Astrocyte of the cerebellum (primary cell): ENCODE measurements around the gene SLC6A18.

ENCODE experiments used
- DNase-seq: peaks from one replicate; pipeline ENCODE4 v3.0.0-alpha.2; 2011; ENCODE audit warnings: low read depth
- H3K4me3 ChIP-seq: 2 replicates; pipeline ENCODE4 v1.5.1; 2011; ENCODE audit warnings: mild to moderate bottlenecking, low read depth, low read length, moderate library complexity
- in situ Hi-C: cut with HindIII; loops from 2 replicates; pipeline ENCODE4 v1.10.0; 2017; ENCODE audit warnings: low sequenced_read_pairs
- TF ChIP-seq, protein P1 (sequence below): IDR thresholded peaks from 2 replicates; pipeline ENCODE4 v1.5.1; 2012; ENCODE audit warnings: low read length, low read depth, moderate library complexity, mild to moderate bottlenecking; ENCODE audit errors: missing control alignments

SLC6A18 gene

GRCh38 chr5:1235379-1235778 is 10.2 kb downstream of the SLC6A18 start:
- DNase-seq, result no peak
- no peak overlapping the region for H3K4me3 ChIP-seq
- TF ChIP-seq, protein P1, sequence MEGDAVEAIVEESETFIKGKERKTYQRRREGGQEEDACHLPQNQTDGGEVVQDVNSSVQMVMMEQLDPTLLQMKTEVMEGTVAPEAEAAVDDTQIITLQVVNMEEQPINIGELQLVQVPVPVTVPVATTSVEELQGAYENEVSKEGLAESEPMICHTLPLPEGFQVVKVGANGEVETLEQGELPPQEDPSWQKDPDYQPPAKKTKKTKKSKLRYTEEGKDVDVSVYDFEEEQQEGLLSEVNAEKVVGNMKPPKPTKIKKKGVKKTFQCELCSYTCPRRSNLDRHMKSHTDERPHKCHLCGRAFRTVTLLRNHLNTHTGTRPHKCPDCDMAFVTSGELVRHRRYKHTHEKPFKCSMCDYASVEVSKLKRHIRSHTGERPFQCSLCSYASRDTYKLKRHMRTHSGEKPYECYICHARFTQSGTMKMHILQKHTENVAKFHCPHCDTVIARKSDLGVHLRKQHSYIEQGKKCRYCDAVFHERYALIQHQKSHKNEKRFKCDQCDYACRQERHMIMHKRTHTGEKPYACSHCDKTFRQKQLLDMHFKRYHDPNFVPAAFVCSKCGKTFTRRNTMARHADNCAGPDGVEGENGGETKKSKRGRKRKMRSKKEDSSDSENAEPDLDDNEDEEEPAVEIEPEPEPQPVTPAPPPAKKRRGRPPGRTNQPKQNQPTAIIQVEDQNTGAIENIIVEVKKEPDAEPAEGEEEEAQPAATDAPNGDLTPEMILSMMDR, result no peak
- in situ Hi-C loops, result no loop called here

GRCh38 chr5:1235838-1236237 is 10.7 kb downstream of the SLC6A18 start:
- in situ Hi-C loops, result no loop called here
- no peak for DNase-seq
- no peak overlapping the region for H3K4me3 ChIP-seq
- TF ChIP-seq, protein P1, result no peak

- in situ Hi-C loops, result no loop called here
- no peak overlapping the region for H3K4me3 ChIP-seq
- TF ChIP-seq, protein P1, result no peak
- DNase-seq, result no peak
Measured at GRCh38 chr5:1239505-1240251, 14.5 kb downstream of the SLC6A18 start.

DNA sequence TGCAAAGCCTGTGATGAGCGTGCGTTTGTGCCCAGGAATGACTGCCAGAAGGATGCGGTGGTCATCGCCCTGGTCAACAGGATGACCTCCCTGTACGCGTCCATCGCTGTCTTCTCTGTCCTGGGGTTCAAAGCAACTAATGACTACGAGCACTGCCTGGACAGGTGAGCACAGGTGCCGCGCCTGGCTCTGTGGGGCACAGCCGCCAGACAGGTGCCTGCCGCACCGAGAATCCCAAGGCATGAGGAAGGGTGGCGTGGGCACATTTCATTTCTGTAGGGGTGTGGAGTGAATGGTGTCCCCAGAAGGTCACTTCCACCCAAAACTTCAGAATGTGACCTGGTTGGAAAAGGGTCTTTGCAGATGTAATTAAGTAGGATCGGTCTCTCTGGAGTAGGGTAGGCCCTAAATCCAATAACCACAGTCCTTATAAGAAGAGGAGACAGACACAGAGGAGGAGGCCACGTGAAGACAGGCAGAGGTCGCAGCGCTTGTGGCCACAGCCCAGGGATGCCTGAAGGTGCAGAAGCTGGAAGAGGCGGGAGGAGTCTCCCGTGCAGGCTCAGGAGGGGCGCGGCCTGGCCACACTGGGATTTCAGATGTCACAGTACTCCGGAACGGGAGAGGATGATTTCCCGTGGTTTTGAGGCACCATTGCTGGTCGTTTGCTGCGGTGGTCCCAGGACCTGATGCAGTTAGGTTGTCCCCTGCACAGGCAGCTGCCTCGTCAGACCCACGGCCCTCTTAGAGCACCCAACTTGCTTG is 15.5 kb downstream of the SLC6A18 start:
- no peak for DNase-seq
- no peak overlapping the region for H3K4me3 ChIP-seq
- in situ Hi-C loops, result no loop called here
- TF ChIP-seq, protein P1, result no peak

- in situ Hi-C loops, result no loop called here
- TF ChIP-seq, protein P1, result no peak
Measured at GRCh38 chr5:1241509-1242080, 16.4 kb downstream of the SLC6A18 start.

DNA sequence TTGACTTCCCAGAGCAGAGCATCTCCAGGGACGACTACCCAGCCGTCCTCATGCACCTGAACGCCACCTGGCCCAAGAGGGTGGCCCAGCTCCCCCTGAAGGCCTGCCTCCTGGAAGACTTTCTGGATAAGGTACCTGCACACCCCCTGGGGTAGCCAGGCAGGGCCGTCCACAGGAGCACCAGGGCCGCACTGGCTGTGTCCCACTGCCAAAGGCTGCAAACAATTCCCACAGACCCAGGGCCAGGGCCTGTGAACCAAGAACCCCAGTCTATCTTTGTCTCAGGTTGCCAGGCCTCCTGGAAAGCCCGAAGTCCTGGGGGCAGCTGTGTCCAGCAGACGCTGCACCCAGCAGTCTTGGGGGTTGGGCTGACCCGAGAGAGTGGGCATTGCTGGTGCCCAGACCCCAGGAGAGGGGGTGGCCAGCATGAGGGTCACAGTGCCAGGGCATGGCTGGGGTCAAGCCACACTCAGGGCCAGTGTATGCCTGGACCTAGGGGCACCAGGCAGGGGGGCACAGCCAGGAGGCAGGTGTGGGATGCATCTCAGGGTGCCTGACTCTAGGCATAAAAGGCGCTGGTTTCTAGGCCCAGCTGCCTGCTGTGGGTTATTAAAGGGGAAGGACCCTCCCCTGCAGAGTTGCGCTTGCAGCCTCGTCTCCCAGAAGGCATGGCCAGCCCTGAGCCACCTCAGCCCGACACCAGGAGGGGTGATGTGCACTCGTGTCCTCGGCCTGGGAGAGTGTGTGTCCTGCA is 17.7 kb downstream of the SLC6A18 start:
- TF ChIP-seq, protein P1, result no peak
- in situ Hi-C loops, result no loop called here
- H3K4me3 ChIP-seq, result no peak overlapping the region
- no peak for DNase-seq

More at GRCh38 chr5:1241509-1242080, 16.4 kb downstream of the SLC6A18 start:
- DNase-seq, result no peak
- no peak overlapping the region for H3K4me3 ChIP-seq
